ENCODE results near the gene SYP.
"Not testable (repeated sequence)": the region's sequence is repeated elsewhere in the genome, so short reads cannot be mapped to it uniquely, and the experiment has no call there.

The SYP gene

DNA sequence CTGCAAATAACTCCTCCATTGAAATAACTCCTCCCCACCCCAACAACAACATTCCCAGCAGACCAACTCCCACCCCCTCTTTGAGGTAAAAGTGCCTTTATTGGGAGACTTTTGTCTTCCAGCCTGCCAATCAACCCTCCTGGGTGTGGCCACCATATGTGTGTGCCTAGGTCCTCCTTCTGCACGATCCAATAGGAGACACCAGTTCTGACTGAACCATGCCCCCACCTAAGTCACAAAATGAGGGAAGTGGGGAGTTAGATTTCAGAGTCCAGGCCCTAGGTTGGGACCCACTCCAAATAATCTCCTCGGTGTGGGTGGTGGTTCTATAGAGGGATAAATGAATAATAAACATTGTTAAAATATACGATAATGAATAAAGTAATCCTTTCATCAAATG, 25.3 kb downstream of the SYP start:
- Mint-ChIP-seq H3K4me1 (ENCODE audit: low read depth) (peaks cover 24% of the 10 kb centered on the region), H3K4me3 (peak overlapping the region; percentile 17), H3K36me3 (ENCODE audit: low read depth) (peaks cover 30% of the 10 kb centered on the region), H3K9me3 (no peaks in the 10 kb centered on the region), H3K27ac (no peak overlapping the region), H3K27me3 (no peaks in the 10 kb centered on the region)

DNA sequence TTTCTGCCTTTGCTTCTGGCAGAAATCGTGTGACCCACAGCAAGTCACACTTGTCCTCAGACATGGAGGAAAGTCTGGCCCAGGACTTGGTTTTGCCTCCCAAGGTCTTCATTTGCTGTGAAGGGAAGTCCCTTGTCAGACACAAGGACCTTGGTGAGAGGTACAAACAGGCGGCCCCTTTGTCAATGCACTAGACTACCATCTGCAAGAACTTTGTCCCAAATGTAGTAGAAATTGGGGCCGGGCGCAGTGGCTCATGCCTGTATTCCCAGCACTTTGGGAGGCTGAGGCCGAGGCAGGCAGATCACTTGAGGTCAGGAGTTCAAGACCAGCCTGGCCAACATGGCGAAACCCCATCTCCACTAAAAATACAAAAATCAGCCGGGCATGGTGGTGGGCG, 26.4 kb downstream of the SYP start:
- Mint-ChIP-seq H3K27ac (peak overlapping the region; percentile 21), H3K4me3 (peak overlapping the region; percentile 89), H3K36me3 (ENCODE audit: low read depth) (peaks cover 30% of the 10 kb centered on the region), H3K4me1 (ENCODE audit: low read depth) (peaks cover 31% of the 10 kb centered on the region)
- not testable (repeated sequence) for H3K9me3 Mint-ChIP-seq, H3K27me3 Mint-ChIP-seq

DNA sequence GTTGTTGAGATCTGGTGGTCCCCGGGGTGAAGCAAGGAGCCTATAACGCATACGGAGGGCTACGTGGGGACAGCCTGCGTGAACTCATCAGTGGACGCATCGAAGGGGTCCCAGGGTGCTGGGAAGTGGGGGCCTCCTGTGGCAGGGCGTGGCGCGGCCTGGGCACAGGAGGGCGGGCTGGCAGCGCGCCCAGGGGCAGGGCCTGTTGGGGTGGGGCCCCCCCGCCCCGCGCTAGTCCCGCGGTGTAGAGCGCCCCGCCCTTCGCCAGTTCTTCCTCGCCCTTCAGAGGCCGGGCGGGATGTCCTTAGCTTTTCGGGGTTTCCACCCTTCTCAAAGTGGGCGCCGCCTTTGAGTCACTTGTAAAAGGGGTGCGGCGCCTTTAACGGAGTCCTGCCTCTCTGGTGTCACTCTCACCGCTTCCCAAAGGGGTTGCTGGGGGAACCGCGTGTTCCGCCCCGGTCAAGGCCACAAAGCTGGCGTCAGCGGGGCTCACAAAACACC, 27.7 kb downstream of the SYP start:
- H3K4me1 Mint-ChIP-seq (ENCODE audit: low read depth), result peaks cover 42% of the 10 kb centered on the region
- H3K27me3 Mint-ChIP-seq, result no peaks in the 10 kb centered on the region
- peak overlapping the region; percentile 93 for H3K27ac Mint-ChIP-seq
- H3K9me3 Mint-ChIP-seq, result no peaks in the 10 kb centered on the region
- peak overlapping the region; percentile 89 for H3K4me3 Mint-ChIP-seq
- H3K36me3 Mint-ChIP-seq (ENCODE audit: low read depth), result peaks cover 27% of the 10 kb centered on the region

DNA sequence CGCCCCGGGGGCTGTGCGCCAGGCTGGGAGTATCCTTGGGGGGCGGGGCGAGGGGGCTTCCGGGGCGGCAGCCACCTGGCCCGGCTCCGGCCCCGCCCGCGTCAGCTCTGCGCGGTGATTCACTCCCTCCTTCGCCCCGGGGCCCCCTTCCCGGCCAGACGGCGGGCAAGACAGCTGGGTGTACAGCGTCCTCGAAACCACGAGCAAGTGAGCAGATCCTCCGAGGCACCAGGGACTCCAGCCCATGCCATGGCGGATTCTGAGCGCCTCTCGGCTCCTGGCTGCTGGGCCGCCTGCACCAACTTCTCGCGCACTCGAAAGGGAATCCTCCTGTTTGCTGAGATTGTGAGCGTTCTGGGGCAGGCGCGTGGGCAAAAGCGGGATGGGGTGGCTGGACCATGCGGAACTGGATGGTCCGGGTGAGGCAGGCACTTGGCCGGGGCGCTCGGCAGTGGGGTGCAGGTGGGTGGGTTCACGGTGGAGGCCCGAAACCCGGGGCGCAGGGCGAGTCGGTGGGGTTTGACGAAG, 28.2 kb downstream of the SYP start, which contains the start of gene PLP2:
TSS of gene PLP2 (plus strand) at position 147 of the 528 bp plus-strand sequence. CDS start at position 250, 103 bp downstream.
- H3K4me1 Mint-ChIP-seq (ENCODE audit: low read depth), result peaks cover 45% of the 10 kb centered on the region
- no peaks in the 10 kb centered on the region for H3K9me3 Mint-ChIP-seq
- H3K27ac Mint-ChIP-seq, result peak within 1 kb of the TSS; percentile 93
- peak within 1 kb of the TSS; percentile 89 for H3K4me3 Mint-ChIP-seq
- H3K27me3 Mint-ChIP-seq, result no peaks in the 10 kb centered on the region
- peaks cover 27% of the 10 kb centered on the region for H3K36me3 Mint-ChIP-seq (ENCODE audit: low read depth)

DNA sequence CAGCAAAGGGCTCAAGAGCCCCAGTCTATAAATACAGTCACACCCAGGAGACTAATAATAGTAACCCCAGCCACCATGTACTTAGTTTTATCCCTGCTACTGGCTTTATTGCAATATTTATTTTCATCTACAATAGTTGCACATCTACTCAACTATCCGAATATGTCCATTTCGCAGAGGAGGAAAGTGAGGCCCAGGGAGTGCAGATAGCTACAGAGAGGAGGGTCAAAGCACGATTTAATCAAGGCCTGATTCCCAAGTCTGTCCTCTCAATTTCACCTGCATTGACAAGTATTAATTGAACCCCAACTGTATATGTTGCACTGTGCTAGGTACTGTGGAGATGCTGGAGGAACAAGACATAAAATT, 32.3 kb downstream of the SYP start:
- Mint-ChIP-seq H3K4me3 (peak overlapping the region; percentile 89), H3K27me3 (no peaks in the 10 kb centered on the region), H3K4me1 (ENCODE audit: low read depth) (peaks cover 39% of the 10 kb centered on the region), H3K27ac (peak overlapping the region; percentile 97), H3K36me3 (ENCODE audit: low read depth) (peaks cover 2% of the 10 kb centered on the region), H3K9me3 (no peaks in the 10 kb centered on the region)

DNA sequence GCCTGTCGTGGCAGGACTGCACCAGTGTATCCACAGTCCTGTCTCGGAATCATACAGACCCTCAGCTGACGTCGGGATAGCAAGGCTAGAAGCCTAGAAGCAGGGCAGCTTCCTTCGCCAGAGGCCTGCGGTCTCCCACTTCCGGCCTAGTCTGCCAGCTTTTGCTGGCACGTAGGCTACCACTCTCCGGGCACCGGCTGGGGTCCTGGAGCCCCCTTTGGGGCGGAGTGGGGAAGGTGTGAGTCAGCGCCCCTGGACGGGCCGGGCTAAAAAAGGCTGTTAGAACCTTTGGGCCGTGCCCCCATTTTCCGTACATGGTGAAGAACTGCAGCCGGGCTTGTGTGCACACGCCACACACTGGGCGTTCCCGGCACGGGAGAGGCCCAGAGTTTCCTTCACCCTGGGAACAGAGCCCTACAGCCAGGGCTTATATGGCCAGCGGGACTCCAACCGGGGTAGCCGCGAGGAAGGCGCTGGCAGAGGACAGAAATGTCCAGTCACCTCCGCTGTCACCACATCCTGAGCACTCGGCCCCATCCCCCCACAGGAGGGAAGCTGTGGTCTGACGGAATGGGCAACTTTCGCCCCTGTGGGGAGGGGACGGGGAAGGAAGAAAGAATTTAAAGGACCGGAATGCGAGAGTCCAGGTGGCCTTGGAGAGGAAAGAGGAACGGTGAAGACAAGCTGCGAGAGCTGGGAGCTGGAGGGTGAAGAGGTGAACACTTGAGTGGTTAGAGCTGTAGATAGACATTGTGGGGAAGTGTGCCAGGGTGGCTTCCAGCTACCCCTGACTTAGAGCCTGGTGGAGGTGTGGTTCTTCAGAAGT, 32.9 kb downstream of the SYP start:
- Mint-ChIP-seq H3K36me3 (ENCODE audit: low read depth) (no peaks in the 10 kb centered on the region), H3K4me1 (ENCODE audit: low read depth) (peaks cover 37% of the 10 kb centered on the region), H3K27ac (peak overlapping the region; percentile 97)

DNA sequence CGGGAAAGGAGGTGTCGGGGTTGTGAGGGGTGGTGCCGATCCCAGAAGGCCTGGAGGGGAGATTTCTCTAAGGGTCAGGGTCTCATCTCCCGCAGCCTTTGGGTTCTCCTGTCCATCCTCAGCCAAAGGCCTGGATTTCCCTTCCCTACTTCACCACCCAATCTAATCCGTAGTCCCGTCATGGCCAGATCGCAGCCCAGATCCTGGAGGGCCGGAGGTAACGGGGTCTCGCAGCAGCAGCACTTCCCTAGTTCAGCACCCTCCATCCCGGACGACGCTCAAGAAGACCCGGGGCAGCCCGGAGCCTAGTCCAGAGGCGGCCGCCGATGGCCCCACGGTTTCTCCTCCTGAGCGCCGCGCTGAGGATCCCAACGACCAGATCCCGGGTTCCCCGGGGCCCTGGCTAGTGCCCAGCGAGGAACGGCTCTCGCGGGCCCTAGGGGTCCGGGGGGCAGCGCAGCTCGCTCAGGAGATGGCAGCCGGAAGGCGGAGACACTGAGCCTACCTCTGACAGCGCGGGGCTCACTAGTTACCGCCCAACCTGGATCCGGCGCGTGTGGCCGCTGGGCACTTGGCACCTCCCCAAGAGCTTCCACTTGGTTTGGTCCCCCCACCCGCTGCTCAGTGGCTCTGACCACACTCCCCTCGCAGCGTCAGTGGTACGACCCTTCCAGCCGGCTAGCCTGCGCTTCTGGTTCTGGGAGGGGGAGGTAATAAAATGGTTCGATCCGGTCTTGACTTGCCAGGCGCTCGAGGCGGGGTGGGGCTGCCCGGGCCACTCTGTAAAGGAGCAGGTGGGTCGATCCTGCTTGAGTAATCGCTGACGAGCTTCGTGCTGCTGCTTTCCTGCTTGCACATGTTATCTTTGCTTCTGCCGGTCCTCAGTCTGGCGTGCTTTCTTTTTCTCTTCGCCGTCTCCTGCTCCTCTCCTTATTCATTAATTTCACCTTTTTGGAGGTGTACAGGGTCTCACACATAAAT, 33.8 kb downstream of the SYP start:
- H3K4me1 Mint-ChIP-seq (ENCODE audit: low read depth), result peaks cover 34% of the 10 kb centered on the region
- H3K27ac Mint-ChIP-seq, result peak overlapping the region; percentile 97
- no peaks in the 10 kb centered on the region for H3K36me3 Mint-ChIP-seq (ENCODE audit: low read depth)
- no peaks in the 10 kb centered on the region for H3K9me3 Mint-ChIP-seq
- H3K4me3 Mint-ChIP-seq, result peak overlapping the region; percentile 89
- H3K27me3 Mint-ChIP-seq, result no peaks in the 10 kb centered on the region

More for the DNA sequence above, 32.9 kb downstream of the SYP start:
- Mint-ChIP-seq H3K27me3 (no peaks in the 10 kb centered on the region), H3K9me3 (no peaks in the 10 kb centered on the region), H3K4me3 (peak overlapping the region; percentile 89)

DNA sequence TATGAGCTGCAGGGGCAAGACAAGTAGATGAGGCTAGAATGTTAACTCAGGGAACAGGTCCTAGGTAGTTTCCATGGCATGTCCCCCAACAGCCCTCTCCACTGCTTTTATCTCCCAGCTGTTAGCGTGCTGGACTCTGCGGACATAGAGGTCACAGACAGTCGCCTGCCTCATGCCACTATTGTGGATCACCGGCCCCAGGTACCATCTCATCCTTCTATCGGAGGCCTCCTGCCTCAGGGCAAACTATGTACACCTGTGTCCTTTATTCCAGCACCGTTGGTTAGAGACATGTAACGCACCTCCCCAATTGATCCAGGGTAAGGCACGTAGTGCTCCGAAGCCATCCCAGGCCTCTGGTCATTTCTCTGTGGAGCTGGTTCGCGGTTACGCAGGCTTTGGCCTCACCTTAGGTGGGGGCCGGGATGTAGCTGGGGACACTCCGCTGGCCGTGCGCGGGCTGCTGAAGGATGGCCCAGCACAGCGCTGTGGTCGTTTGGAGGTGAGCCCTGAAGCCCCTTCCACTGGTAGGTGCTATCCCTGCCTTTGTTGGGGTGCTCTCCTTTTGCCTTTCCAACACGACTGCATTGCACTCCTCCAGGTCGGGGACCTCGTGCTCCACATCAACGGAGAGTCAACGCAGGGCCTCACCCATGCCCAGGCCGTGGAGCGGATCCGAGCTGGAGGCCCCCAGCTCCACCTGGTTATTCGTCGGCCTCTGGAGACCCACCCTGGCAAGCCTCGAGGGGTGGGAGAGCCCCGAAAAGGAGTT, 35.2 kb downstream of the SYP start:
- H3K36me3 Mint-ChIP-seq (ENCODE audit: low read depth), result no peaks in the 10 kb centered on the region
- H3K27ac Mint-ChIP-seq, result peak overlapping the region; percentile 92
- no peaks in the 10 kb centered on the region for H3K9me3 Mint-ChIP-seq

DNA sequence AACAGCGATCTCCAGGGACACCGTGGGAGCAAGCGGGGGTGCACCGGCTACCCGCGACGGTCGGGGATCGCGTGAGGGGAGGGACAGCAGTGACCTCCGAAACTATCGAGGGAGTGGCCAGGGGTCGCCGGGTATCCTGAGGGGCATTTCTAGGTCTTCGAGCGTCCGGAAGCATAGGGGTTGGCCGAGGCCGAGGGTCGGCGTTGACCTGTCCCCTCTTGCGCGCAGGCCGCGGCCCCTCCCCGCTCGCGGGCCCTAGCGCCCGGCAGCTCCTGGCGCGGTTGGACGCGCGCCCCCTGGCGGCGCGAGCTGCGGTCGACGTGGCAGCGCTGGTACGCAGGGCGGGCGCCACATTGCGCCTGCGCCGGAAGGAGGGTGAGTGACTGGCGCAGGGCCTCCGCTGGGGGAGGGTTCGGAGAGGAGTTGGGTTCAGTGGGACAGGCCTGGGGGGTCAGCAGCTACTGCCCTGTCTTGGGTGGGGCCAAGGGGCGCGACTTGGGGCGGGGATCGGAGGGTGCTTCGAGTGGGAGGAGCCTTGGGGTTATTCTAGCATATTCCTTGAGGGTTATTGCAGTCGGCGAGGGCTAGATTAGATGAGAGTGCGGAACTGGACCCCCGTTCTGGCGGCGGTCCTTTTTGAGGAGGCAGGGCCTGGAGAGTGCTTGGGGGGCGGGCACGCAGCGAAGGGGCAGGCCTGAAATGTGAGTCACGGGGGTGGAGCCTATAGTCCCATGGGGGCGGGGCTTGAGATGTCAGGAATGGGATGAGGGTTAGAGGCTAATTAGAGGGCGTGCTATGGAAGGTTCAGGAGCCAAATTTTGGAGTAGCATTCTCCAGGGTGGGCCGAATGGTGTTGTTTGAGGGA, 36.2 kb downstream of the SYP start:
- Mint-ChIP-seq H3K27ac (peak overlapping the region; percentile 92), H3K36me3 (ENCODE audit: low read depth) (no peaks in the 10 kb centered on the region), H3K9me3 (no peaks in the 10 kb centered on the region), H3K27me3 (no peaks in the 10 kb centered on the region), H3K4me3 (peak overlapping the region; percentile 77), H3K4me1 (ENCODE audit: low read depth) (peaks cover 28% of the 10 kb centered on the region)

More for the DNA sequence above, 35.2 kb downstream of the SYP start:
- no peaks in the 10 kb centered on the region for H3K27me3 Mint-ChIP-seq
- no peak overlapping the region for H3K4me3 Mint-ChIP-seq
- H3K4me1 Mint-ChIP-seq (ENCODE audit: low read depth), result peaks cover 34% of the 10 kb centered on the region

DNA sequence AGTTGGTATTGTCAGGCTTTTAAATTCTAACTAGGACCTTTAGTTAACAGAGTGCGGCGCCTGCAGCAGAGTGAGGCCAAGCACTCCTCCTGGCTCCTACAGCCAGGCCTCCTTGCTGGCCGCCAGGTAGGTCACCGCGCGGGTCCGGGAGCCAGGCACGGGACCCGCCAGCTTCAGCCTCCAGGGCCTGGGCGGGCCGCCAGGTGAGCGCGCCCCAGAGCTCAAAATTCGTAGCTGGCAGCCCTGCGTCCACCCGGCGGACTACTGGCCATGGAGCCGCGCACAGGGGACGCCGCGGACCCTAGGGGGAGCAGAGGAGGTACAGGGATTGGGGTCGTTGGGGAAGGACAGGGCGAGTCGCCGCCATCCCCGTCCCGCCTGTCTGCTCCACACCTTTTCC, 37.4 kb downstream of the SYP start, which contains the start of gene MAGIX:
TSS of gene MAGIX (plus strand) at position 139 of the 400 bp plus-strand sequence. CDS start at position 271, 132 bp downstream.
- no peaks in the 10 kb centered on the region for H3K9me3 Mint-ChIP-seq
- H3K27ac Mint-ChIP-seq, result no peak within 1 kb of the TSS
- no peaks in the 10 kb centered on the region for H3K36me3 Mint-ChIP-seq (ENCODE audit: low read depth)
- peaks cover 19% of the 10 kb centered on the region for H3K4me1 Mint-ChIP-seq (ENCODE audit: low read depth)
- no peaks in the 10 kb centered on the region for H3K27me3 Mint-ChIP-seq
- H3K4me3 Mint-ChIP-seq, result peak within 1 kb of the TSS; percentile 66

DNA sequence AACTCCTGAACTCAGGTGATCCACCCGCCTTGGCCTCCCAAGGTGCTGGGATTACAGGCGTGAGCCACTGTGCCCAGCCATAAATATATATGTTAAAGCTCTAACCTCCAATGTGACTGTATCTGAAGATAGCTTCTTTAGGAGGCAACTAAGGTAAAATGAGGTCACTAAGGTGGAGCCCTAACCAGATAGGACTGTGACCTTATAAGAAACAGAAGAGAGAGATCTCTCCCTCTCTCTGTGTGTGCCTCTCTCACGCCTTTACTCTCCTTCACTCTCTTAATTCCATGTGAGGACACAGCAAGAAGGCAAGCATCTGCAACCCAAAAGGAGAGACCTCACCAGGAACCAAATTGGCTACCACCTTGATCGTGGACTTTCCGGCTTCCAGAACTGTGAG, 38.4 kb downstream of the SYP start:
- no peaks in the 10 kb centered on the region for H3K9me3 Mint-ChIP-seq
- H3K36me3 Mint-ChIP-seq (ENCODE audit: low read depth), result no peaks in the 10 kb centered on the region
- no peak overlapping the region for H3K27ac Mint-ChIP-seq
- H3K27me3 Mint-ChIP-seq, result no peaks in the 10 kb centered on the region
- H3K4me1 Mint-ChIP-seq (ENCODE audit: low read depth), result peaks cover 11% of the 10 kb centered on the region
- no peak overlapping the region for H3K4me3 Mint-ChIP-seq

DNA sequence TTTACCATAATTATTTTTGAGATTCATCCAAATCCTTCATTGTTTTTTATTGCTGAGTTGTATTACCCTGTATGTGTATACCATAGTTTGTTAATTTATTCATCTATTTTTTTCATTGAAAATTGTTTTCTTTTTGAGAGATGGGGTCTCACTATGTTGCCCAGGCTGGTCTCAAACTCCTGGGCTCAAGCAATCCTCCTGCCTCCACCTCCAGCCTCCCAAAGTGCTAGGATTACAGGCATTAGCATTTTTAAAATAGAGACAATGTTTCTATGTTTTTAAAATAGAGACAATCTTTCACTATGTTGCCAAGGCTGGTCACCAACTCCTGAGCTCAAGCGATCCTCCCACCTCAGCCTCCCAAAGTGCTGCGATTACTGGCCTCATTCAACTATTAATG, 39.1 kb downstream of the SYP start:
- Mint-ChIP-seq H3K36me3 (ENCODE audit: low read depth) (no peaks in the 10 kb centered on the region), H3K27me3 (no peaks in the 10 kb centered on the region), H3K9me3 (no peaks in the 10 kb centered on the region), H3K4me3 (no peak overlapping the region), H3K4me1 (ENCODE audit: low read depth) (peaks cover 12% of the 10 kb centered on the region), H3K27ac (no peak overlapping the region)

DNA sequence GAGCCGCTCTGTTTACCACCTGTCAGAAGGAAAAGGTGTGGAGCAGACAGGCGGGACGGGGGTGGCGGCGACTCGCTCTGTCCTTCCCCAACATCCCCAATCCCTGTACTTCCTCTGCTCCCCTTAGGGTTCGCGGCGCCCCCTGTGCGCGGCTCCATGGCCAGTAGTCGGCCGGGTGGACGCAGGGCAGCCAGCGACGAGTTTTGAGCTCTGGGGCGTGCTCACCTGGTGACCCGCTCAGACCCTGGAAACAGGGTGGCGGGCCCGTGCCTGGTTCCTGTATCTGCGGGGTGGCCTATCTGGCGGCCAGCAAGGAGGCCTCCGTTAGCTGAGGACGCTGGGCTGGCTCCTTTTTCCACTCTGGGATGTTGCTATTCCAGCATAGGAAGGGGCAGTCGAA, 42.8 kb downstream of the SYP start:
- peaks cover 18% of the 10 kb centered on the region for H3K4me1 Mint-ChIP-seq (ENCODE audit: low read depth)
- no peak overlapping the region for H3K27ac Mint-ChIP-seq
- no peaks in the 10 kb centered on the region for H3K27me3 Mint-ChIP-seq
- no peak overlapping the region for H3K4me3 Mint-ChIP-seq
- no peaks in the 10 kb centered on the region for H3K9me3 Mint-ChIP-seq
- H3K36me3 Mint-ChIP-seq (ENCODE audit: low read depth), result no peaks in the 10 kb centered on the region
